GM19035 (cell line): ENCODE measurements around the gene PLEKHA4.
"Not testable (repeated sequence)": the region's sequence is repeated elsewhere in the genome, so short reads cannot be mapped to it uniquely, and the experiment has no call there.

Experiments used
- ATAC-seq: cut with Tn5 transposase; IDR thresholded peaks from one replicate; pipeline ENCODE4 v1.9.1; 2021; ENCODE audit not compliant: unreplicated experiment

The PLEKHA4 gene

GRCh38 chr19:48867746-48868113, 687 bp downstream of the PLEKHA4 start:
- ATAC-seq = no peak

GRCh38 chr19:48867123-48867745, 1.2 kb downstream of the PLEKHA4 start:
- no peak for ATAC-seq

DNA sequence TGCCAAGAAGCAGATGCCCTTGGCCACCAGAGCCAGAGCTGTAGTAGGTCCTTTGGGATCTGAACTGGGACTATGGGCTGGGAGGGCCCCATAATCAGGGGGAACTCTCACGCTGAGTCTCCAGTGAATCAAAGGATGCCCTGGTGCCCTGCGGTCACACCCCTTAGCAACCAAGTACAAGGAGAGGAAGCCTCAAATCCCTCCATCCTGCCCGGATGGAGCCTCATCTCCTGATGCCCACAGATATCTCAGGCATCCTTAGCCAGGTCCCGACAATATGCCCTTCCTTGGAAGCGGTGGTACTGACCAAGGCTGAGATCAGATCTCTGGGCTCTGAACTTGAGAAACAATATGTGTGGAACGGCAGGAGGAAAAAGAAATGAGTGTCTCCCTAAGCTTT, 1.7 kb downstream of the PLEKHA4 start:
- no peak for ATAC-seq

GRCh38 chr19:48862827-48863226, 5.6 kb downstream of the PLEKHA4 start:
- ATAC-seq = no peak

- ATAC-seq = no peak
Observed at GRCh38 chr19:48861313-48861712, 7.1 kb downstream of the PLEKHA4 start.

- ATAC-seq = no peak
Observed at GRCh38 chr19:48859711-48860572, 8.5 kb downstream of the PLEKHA4 start.

GRCh38 chr19:48858984-48859710, 9.3 kb downstream of the PLEKHA4 start:
- ATAC-seq = no peak

DNA sequence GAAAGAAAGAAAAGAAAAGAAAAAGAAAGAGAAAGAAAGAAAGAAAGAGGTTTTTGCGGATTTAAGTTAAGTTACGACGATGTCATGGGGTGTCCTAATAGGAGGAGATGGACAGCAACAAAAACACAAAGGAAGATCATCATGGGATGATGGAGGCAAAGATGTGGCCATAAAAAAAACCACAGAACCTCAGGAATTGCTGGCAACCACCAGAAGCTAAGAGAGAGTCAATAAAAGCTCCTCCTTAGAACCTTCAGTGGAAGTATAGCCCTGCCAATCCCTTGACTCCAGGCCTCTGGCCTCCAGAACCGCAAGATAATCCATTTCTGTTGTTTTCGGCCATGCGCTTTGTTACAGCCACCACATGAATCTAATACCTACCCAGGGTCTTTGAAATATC, 11.5 kb downstream of the PLEKHA4 start:
- ATAC-seq = no peak

DNA sequence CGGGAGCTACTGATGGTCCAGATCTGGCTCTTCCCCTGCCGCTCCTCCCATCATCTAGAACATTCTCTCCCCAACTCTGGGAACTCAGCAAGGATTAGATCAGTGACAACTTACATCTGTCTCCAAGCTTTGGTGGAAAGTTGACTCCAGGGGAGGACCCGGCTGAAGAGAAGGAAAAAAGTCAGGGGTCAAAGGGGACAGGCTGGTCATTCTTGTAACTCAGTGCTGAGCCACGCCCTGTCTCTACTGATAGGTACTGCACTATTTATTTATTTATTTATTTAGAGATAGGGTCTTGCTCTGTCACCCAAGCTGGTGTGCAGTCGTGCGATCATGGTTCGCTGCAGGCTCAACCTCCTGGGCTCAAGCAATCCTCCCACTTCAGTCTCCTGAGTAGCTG, 14.3 kb downstream of the PLEKHA4 start:
- no peak for ATAC-seq

- ATAC-seq = no peak
Observed at GRCh38 chr19:48853483-48853882, 14.9 kb downstream of the PLEKHA4 start.

GRCh38 chr19:48852292-48852691, 16.1 kb downstream of the PLEKHA4 start:
- ATAC-seq = no peak

DNA sequence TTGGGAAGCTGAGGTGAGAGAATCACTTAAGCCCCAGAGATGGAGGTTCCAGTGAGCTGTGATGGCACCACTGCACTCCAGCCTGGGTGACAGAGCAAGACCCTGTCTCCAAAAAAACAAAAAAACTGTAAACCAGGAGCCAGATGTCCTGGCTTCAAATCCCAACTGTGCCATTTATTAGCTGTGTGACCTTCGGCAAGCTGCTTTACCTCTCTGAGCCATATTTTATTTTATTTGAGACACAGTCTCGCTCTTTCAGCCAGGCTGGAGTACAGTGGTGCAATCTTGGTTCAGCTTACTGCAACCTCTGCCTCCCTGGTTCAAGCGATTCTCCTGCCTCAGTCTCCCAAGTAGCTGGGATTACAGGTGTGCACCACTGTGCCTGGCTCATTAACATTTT, 21.8 kb downstream of the PLEKHA4 start:
- ATAC-seq = not testable (repeated sequence)

DNA sequence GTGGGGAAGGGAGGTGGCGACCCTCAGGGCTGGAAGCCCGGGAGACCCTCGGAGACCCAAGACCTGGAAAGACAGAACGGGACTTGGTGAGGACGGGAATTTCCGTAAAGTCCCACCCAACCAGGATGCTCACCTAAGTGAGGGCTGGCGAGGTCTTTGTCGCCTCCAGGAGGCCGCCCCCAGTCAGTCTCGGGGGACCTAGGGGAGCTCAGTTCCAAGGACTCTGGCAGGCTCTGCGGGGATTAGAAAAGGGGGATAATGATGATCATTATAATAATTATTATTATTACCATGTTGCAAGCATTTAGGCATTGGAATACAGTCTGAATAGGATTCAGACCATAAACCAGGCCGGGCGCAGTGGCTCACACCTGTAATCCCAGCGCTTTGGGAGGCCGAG, 23.0 kb downstream of the PLEKHA4 start:
- ATAC-seq = no peak

GRCh38 chr19:48844472-48844871, 23.9 kb downstream of the PLEKHA4 start:
- no peak for ATAC-seq

GRCh38 chr19:48842789-48843162, 25.6 kb downstream of the PLEKHA4 start:
- ATAC-seq = no peak

GRCh38 chr19:48841571-48841970, 26.8 kb downstream of the PLEKHA4 start:
- ATAC-seq = no peak

DNA sequence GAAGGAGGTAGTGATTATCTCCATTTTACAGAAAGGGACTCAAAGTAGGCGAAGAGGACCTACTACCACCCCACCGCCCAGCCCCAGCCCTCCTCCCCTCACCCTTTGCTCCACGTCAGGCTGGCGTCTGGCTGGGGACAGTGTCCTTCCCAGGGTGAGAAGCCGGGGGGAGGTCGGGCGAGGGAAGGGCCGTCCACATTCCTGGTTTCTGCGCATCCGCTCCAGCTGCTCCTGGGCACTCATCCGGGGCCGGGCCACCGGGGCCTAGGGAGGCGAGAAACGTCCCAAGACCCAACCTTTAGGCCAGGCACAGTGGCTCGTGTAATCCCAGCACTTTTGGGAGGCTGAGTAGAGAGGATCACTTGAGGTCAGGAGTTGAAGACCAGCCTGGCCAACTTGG, 27.4 kb downstream of the PLEKHA4 start:
- ATAC-seq = no peak

DNA sequence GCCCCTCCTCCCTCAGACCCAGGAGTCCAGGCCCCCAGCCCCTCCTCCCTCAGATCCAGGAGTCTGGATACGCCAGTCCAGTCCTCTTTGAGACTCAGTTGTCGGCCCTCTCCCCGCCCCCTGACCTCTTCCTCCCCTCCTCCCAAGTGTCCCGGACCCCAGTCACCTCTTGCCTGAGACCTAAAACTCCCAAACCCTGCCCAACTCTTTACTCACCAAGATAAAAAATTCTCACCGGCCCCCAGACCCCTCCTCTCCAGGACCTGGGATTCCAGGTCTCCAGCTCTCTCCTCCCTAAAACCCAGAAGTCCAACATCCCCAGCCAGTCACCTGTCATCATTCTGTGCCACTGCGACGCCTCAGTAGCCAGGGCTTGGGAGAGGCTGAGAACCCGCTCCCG, 30.7 kb downstream of the PLEKHA4 start:
- no peak for ATAC-seq

DNA sequence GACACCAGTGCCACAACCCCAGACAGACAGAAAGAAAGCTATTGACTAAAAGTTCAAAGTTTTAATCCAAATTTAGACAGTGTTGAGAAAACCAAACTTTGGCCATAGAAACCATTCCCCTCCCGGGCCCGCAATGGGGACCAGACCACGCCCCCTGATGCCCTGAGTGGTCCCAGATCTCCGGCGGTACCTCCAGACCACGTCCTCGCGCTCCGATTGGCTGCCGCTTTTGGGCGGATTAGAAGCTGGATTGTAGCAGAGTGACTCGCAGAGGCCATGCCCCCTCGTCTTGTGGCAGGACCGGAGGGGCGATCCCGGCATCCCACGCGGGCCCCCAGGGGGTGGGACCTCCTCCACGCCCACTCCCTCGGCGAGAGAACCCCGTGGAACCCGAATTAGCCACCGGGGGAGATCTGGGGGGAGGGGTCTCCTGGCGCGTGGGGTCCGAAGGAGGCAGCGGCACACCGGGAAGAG, 31.3 kb downstream of the PLEKHA4 start:
- ATAC-seq = no peak

GRCh38 chr19:48836089-48837017, 32.1 kb downstream of the PLEKHA4 start, which contains the start of gene HSD17B14:
TSS of gene HSD17B14 (minus strand) at chr19:48836491. CDS start at chr19:48836411, 80 bp downstream.
- peak; percentile 12 for ATAC-seq

- peak; percentile 77 for ATAC-seq
Observed at GRCh38 chr19:48835734-48836088, 32.7 kb downstream of the PLEKHA4 start.
